ENCODE results near the gene DLG4.
A peak's percentile ranks its signal among the peaks of the same experiment; 100 is the strongest.
"Not testable (repeated sequence)": the region's sequence is repeated elsewhere in the genome, so short reads cannot be mapped to it uniquely, and the experiment has no call there.

Gene DLG4

GRCh38 chr17:7248796-7249195, 29.2 kb upstream of the DLG4 start:
- no peak for DNase-seq

- no peak for DNase-seq
These were observed 27.1 kb upstream of the DLG4 start for GRCh38 chr17:7246779-7247178.

- DNase-seq, result not testable (repeated sequence)
These were observed 24.2 kb upstream of the DLG4 start for GRCh38 chr17:7243838-7244237.

GRCh38 chr17:7243453-7243729, 23.8 kb upstream of the DLG4 start:
- no peak for DNase-seq

- peak; percentile 94 for DNase-seq
These were observed 23.2 kb upstream of the DLG4 start for GRCh38 chr17:7242717-7243452.

- DNase-seq, result peak; percentile 93
These were observed 22.4 kb upstream of the DLG4 start, which contains the start of gene GABARAP for GRCh38 chr17:7241783-7242716. GABARAP (minus strand) TSS chr17:7242449; CDS start chr17:7242330, 119 bp downstream.

GRCh38 chr17:7241090-7241733, 21.6 kb upstream of the DLG4 start:
- DNase-seq, result no peak

- no peak for DNase-seq
These were observed 20.7 kb upstream of the DLG4 start for GRCh38 chr17:7240375-7240774.

- peak; percentile 100 for DNase-seq
These were observed 19.7 kb upstream of the DLG4 start, which contains the start of gene PHF23 for GRCh38 chr17:7239091-7240027. PHF23 (minus strand) TSS chr17:7239457; CDS start chr17:7239279, 178 bp downstream.

- DNase-seq, result no peak
These were observed 18.9 kb upstream of the DLG4 start for GRCh38 chr17:7238420-7239090.

- DNase-seq, result peak; percentile 82
These were observed 18.3 kb upstream of the DLG4 start for GRCh38 chr17:7237761-7238419.

GRCh38 chr17:7237266-7237760, 17.7 kb upstream of the DLG4 start:
- DNase-seq, result no peak

- DNase-seq, result no peak
These were observed 17.2 kb upstream of the DLG4 start for GRCh38 chr17:7236808-7237207.

- DNase-seq, result no peak
These were observed 16.3 kb upstream of the DLG4 start for GRCh38 chr17:7235693-7236665.

- DNase-seq, result peak; percentile 94
These were observed 14.7 kb upstream of the DLG4 start, which contains the start of gene DVL2 for GRCh38 chr17:7234083-7234951. DVL2 (minus strand) TSS chr17:7234517; CDS start chr17:7234262, 255 bp downstream.

- DNase-seq, result no peak
These were observed 14.1 kb upstream of the DLG4 start for GRCh38 chr17:7233701-7234082.

GRCh38 chr17:7232114-7232513, 12.5 kb upstream of the DLG4 start:
- no peak for DNase-seq

GRCh38 chr17:7229504-7229903, 9.9 kb upstream of the DLG4 start:
- DNase-seq, result no peak

GRCh38 chr17:7228920-7229319, 9.3 kb upstream of the DLG4 start:
- no peak for DNase-seq
